Progenitor cell of endocrine pancreas (in vitro differentiated cells): Measurements from ENCODE around the gene EEIG1. TPM values are rescaled to one million over a fixed set of nuclear protein-coding genes. Genes with fewer than 3 reads are reported as not detected.

Source experiments
- DNase-seq: peaks from one replicate; pipeline ENCODE4 v3.0.0; 2021; ENCODE audit warnings: low spot score; ENCODE audit not compliant: unreplicated experiment
- H3K27ac Mint-ChIP-seq: 2 replicates; pipeline ENCODE4 v1.8.0; 2021; ENCODE audit warnings: mild to moderate bottlenecking, moderate library complexity, mixed read lengths
- H3K27me3 Mint-ChIP-seq: 2 replicates; pipeline ENCODE4 v1.8.0; 2021; ENCODE audit warnings: mixed read lengths
- H3K36me3 Mint-ChIP-seq: 2 replicates; pipeline ENCODE4 v1.8.0; 2022; ENCODE audit warnings: mixed read lengths; ENCODE audit not compliant: insufficient read depth
- H3K4me1 Mint-ChIP-seq: 2 replicates; pipeline ENCODE4 v1.8.0; 2021; ENCODE audit warnings: low read depth, mixed read lengths
- H3K4me3 Mint-ChIP-seq: 2 replicates; pipeline ENCODE4 v1.8.0; 2021; ENCODE audit warnings: low read depth, mild to moderate bottlenecking, moderate library complexity, mixed read lengths
- H3K9me3 Mint-ChIP-seq: 2 replicates; pipeline ENCODE4 v1.8.0; 2021; ENCODE audit warnings: low read depth, mixed read lengths
- CTCF ChIP-seq: fragments of 200-600 bp; sonication (generic); IDR thresholded peaks from one replicate; pipeline ENCODE4 v1.5.0; 2021; ENCODE audit warnings: antibody characterized with exemption, mild to moderate bottlenecking; ENCODE audit not compliant: unreplicated experiment
- total RNA-seq: library from RNA; stranded (reverse); gene quantifications from 2 replicates; pipeline ENCODE4 v1.2.1, GENCODE V29; 2021

EEIG1 gene
- total RNA-seq, 1 donor from 2014 or later: 48.2 TPM

- Mint-ChIP-seq H3K4me1 (peaks cover 33% of the 10 kb centered on the region), H3K27me3 (no peaks in the 10 kb centered on the region), H3K36me3 (no peaks in the 10 kb centered on the region), H3K4me3 (no peak overlapping the region), H3K9me3 (no peaks in the 10 kb centered on the region), H3K27ac (peak overlapping the region; percentile 8)
- TF ChIP-seq CTCF: no peak
- DNase-seq: no peak
These were observed 2.1 kb upstream of the EEIG1 start for GRCh38 chr9:127982912-127983311.

GRCh38 chr9:127981559-127982121 lies 851 bp upstream of the EEIG1 start:
- H3K36me3 Mint-ChIP-seq: no peaks in the 10 kb centered on the region
- H3K4me1 Mint-ChIP-seq: peaks cover 38% of the 10 kb centered on the region
- peak overlapping the region; percentile 77 for H3K4me3 Mint-ChIP-seq
- H3K9me3 Mint-ChIP-seq: no peaks in the 10 kb centered on the region
- DNase-seq: no peak
- peak overlapping the region; percentile 100 for H3K27ac Mint-ChIP-seq
- no peaks in the 10 kb centered on the region for H3K27me3 Mint-ChIP-seq
- TF ChIP-seq CTCF: no peak

- Mint-ChIP-seq H3K4me1 (peaks cover 44% of the 10 kb centered on the region), H3K4me3 (peak overlapping the region; percentile 93), H3K27me3 (no peaks in the 10 kb centered on the region), H3K36me3 (no peaks in the 10 kb centered on the region), H3K27ac (peak overlapping the region; percentile 96), H3K9me3 (no peaks in the 10 kb centered on the region)
- peak; percentile 41 for DNase-seq
- no peak for TF ChIP-seq CTCF
These were observed 606 bp downstream of the EEIG1 start for GRCh38 chr9:127980060-127980705.

- peaks cover 46% of the 10 kb centered on the region for H3K4me1 Mint-ChIP-seq
- DNase-seq: no peak
- H3K9me3 Mint-ChIP-seq: no peaks in the 10 kb centered on the region
- peak overlapping the region; percentile 96 for H3K27ac Mint-ChIP-seq
- peak overlapping the region; percentile 93 for H3K4me3 Mint-ChIP-seq
- H3K27me3 Mint-ChIP-seq: no peaks in the 10 kb centered on the region
- no peak for TF ChIP-seq CTCF
- no peaks in the 10 kb centered on the region for H3K36me3 Mint-ChIP-seq
These were observed 1.3 kb downstream of the EEIG1 start for GRCh38 chr9:127979333-127980059.

- Mint-ChIP-seq H3K27ac (peak overlapping the region; percentile 96), H3K27me3 (no peaks in the 10 kb centered on the region), H3K4me1 (peaks cover 51% of the 10 kb centered on the region), H3K36me3 (no peaks in the 10 kb centered on the region), H3K9me3 (no peaks in the 10 kb centered on the region), H3K4me3 (peak overlapping the region; percentile 93)
- TF ChIP-seq CTCF: no peak
- DNase-seq: no peak
These were observed 1.8 kb downstream of the EEIG1 start for GRCh38 chr9:127979015-127979332.
